ENCODE measurements around the gene DDX28. TPM values are rescaled to one million over a fixed set of nuclear protein-coding genes. Genes with fewer than 3 reads are reported as not detected.
"Not testable (repeated sequence)": the region's sequence is repeated elsewhere in the genome, so short reads cannot be mapped to it uniquely, and the experiment has no call there.

Gene DDX28
- total RNA-seq, 1 experiment from 2014 or later, result 19.6 TPM

DNA sequence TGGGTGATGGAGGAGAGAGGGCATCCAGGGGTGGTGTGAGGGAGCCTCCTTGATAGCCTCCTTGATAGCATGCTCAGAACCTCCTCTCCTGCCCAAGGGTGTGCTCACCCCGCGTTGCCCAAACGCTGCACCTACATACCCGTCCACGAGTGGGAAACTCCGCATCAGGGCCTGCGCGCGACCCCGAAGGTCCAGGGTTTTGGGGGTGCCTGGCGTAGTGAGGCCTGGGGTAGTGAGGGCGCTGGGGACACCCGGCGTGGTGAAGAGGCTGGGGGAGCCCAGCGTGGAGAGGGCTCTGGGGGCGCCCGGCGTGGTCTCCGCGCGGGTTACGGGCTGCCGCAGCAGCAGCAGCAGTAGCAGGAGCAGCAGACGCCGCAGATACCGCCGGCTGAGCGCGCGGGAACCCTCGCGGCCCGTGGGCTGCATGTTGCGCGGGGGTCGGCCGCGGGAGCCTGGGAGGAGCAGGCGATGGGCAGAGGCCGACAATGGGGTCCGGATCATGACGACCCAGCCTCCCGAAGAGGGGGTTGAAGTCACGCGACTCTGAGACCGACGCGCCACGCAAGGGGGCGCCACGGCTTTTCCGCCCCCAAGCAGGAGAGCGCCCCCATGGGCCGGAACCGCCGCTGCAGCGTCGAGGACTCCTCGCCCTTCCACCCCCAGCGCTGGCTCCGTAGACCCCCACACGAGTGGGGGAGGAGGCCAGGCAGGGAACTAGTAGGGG, 42.9 kb downstream of the DDX28 start, which contains the start of gene DPEP3:
DPEP3 (minus strand) TSS at position 545 of the 724 bp plus-strand sequence; CDS start at position 426, 119 bp downstream.
- DNase-seq (ENCODE audit: low read depth, low spot score), result no peak
- in situ Hi-C loops (cut with HindIII; ENCODE audit: low pct_unique_long_range_greater_than_20kb, low sequenced_read_pairs), result no loop called here

DNA sequence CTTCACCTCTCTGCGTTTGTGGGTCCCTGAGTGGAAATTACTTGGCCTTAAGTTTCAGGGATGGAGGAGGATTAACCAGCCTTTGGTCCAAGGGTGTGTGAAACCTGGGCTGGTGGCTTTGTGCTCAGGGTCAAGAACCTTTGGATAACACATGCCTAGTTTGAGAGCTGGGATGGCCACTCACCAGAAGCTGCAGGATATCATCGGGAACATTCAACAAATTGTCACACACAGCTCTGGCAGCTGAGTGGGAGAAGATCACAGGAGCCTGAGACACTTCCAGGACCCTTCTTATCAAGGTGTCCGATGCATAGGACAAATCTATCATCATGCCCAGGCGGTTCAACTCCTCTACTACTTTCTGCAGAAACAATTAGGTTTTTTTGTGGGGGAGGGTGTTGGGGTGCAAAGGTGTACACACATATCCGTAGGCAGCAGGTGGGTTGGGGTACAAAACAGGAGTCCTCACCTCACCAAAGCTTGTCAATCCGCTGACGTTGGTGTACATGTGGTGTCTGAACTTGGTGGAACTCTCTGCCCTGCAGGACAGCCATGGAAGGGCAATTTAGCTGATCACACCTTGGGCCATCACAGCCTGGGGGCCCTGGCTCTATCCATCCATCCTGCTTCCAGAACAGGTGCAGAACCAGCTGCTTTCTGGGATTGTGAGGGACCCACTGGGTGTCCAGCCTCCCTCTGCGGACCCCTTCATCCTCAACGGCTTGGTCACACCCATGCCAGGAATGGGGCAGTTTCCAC, 45.4 kb downstream of the DDX28 start:
- no peak for DNase-seq (ENCODE audit: low read depth, low spot score)
- in situ Hi-C loops (cut with HindIII; ENCODE audit: low pct_unique_long_range_greater_than_20kb, low sequenced_read_pairs), result no loop called here

DNA sequence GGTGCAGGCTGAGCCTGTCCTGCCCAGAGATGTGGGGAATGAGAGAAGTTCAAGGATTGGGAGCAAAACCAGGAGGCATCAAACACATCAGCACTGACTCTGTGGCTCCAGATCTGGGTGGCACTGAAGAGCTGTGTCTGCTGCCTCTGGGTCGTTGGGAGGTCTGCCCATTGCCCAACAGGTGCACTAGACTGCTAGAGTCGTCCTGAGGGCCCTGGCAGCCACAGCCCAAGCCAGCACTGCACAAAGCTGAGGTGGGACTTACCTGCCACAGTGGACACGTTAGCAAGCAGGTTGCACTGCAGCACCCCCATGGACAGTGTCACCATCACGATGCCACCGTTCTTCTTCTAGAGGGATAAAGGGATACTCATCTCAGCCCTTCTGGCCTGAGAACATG, 46.0 kb downstream of the DDX28 start:
- in situ Hi-C loops (cut with HindIII; ENCODE audit: low pct_unique_long_range_greater_than_20kb, low sequenced_read_pairs), result no loop called here

DNA sequence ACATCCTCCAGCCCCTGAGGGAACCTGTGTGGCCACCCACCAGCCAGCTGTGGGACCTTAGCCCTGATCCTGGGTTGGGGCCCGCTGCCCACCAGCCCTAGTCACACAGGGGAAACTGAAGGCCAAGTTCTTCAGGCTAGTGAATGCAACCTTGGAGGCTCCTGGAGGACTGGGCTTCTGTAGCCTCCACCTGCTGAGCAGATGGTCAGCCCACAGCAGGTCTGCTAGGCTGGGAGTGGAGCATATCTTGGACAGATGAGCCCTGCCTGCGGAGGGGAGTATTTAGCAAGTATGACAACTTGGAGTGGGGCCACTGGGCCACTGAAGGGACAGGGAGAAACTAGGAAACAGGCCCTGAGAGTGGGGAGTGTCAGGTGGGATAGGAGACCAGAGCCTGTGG, 46.8 kb downstream of the DDX28 start:
- DNase-seq (ENCODE audit: low read depth, low spot score), result no peak
- in situ Hi-C loops (cut with HindIII; ENCODE audit: low pct_unique_long_range_greater_than_20kb, low sequenced_read_pairs), result no loop called here

More for the DNA sequence above, 46.0 kb downstream of the DDX28 start:
- DNase-seq (ENCODE audit: low read depth, low spot score), result no peak

DNA sequence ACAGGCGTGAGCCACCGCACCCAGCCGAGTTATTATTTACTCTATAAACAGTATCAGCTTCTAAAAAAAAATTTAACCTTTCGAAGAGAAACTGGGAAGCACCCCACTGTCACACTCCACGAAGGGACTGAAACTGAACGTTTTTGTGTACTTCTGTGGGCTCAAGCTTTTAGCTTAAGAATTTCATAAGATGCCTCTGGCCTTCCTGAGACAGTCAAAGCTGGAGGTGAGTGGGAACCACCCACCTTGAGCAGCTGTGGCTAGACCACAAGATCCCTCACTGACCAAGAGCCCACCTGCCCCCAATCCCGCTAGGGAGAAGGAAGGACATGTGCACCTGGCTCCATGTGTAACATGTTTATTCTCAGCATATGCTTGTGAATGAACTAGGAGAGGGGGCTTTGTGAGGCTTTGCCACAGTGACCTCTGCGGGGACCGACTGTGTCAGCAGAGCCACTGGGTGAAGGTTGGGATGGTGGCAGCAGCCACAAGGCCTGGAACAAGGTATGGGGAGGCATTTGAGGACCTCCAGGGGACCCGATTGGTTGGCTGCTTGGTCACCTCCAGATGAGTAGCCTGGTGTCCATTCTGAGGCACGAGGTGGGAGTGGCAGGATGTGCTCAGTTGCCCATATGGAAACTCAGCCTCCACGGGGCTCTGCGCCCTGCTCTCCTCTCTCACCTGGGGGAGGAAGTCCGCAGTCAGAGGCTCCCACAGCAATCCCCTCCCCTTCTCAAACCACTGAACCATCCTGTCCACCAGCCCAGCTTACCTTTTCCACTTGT, 47.5 kb downstream of the DDX28 start:
- in situ Hi-C loops (cut with HindIII; ENCODE audit: low pct_unique_long_range_greater_than_20kb, low sequenced_read_pairs), result no loop called here
- no peak for DNase-seq (ENCODE audit: low read depth, low spot score)

DNA sequence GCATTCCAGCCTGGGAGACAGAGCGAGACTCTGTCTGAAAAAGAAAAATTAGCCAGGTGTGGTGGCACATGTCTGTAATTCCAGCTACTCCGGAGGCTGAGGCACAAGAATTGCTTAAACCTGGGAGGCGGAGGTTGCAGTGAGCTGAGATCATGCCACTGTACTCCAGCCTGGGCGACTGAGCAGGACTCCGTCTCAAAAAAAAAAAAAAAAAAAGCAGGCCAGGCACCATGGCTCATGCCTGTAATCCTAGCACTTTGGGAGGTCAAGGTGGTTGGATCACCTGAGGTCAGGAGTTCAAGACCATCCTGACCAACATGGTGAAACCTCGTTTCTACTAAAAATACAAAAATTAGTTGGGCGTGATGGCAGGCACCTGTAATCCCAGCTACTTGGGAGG, 50.7 kb downstream of the DDX28 start:
- in situ Hi-C loops (cut with HindIII; ENCODE audit: low pct_unique_long_range_greater_than_20kb, low sequenced_read_pairs); DNase-seq (ENCODE audit: low read depth, low spot score): not testable (repeated sequence)

DNA sequence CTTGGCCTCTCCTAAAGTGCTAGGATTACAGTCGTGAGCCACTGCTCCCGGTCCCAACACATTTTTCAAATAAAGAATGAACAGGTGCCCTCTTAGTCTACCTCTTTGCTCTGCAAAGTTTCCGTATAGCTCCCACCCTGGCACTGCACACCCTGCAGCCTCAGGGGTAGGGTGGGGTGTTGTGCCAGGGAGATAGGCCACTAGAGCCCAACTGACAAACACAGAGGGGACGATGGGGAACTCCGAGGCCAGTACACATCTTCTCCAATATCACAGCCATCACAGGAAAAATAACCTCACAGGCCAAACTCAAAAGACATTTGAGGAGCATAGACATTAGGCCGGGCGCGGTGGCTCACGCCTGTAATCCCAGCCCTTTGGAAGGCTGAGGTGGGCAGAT, 51.9 kb downstream of the DDX28 start:
- in situ Hi-C loops (cut with HindIII; ENCODE audit: low pct_unique_long_range_greater_than_20kb, low sequenced_read_pairs), result no loop called here
- no peak for DNase-seq (ENCODE audit: low read depth, low spot score)

Small RNA genes lying within 50 kb of the gene (small RNA-seq; reads per million reads assigned to genes)
- gene RNU6-359P, result 0 reads per million in 2 experiments

Other genes with a start within 250 kb of the DDX28 start
- gene RANBP10, start 216.7 kb downstream of the DDX28 start, total RNA-seq (2014; rRNA removed; shearing (Covaris generic)), result 7.4 and 8.3 TPM in 2 replicates
- gene TSNAXIP1, start 216.3 kb downstream of the DDX28 start, total RNA-seq (2014; rRNA removed; shearing (Covaris generic)), result 0.26 and 0.35 TPM in 2 replicates
- 33.3 and 37.8 TPM in 2 replicates for gene THAP11, start 180.9 kb downstream of the DDX28 start, total RNA-seq (2014; rRNA removed; shearing (Covaris generic))
- gene NUTF2, start 176.3 kb downstream of the DDX28 start, total RNA-seq (2014; rRNA removed; shearing (Covaris generic)), result 67.0 and 76.6 TPM in 2 replicates
- gene CENPT, start 175.5 kb downstream of the DDX28 start, total RNA-seq (2014; rRNA removed; shearing (Covaris generic)), result 10.2 and 11.0 TPM in 2 replicates
- 22.8 and 26.3 TPM in 2 replicates for gene EDC4, start 150.2 kb downstream of the DDX28 start, total RNA-seq (2014; rRNA removed; shearing (Covaris generic))
- not detected in 2 replicates for gene NRN1L, start 138.3 kb downstream of the DDX28 start, total RNA-seq (2014; rRNA removed; shearing (Covaris generic))
- gene PSKH1, start 130.0 kb downstream of the DDX28 start, total RNA-seq (2014; rRNA removed; shearing (Covaris generic)), result 7.8 and 9.2 TPM in 2 replicates
- gene CTRL, start 91.4 kb downstream of the DDX28 start, total RNA-seq (2014; rRNA removed; shearing (Covaris generic)), result 0.67 and 2.6 TPM in 2 replicates
- gene PSMB10, start 86.4 kb downstream of the DDX28 start, total RNA-seq (2014; rRNA removed; shearing (Covaris generic)), result 22.4 and 24.0 TPM in 2 replicates
- 0.63 and 1.8 TPM in 2 replicates for gene LCAT, start 79.1 kb downstream of the DDX28 start, total RNA-seq (2014; rRNA removed; shearing (Covaris generic))
- 10.3 and 14.3 TPM in 2 replicates for gene SLC12A4, start 54.6 kb downstream of the DDX28 start, total RNA-seq (2014; rRNA removed; shearing (Covaris generic))
- not detected in 2 replicates for gene DPEP3, start 42.7 kb downstream of the DDX28 start, total RNA-seq (2014; rRNA removed; shearing (Covaris generic))
- gene DPEP2, start 23.7 kb downstream of the DDX28 start, total RNA-seq (2014; rRNA removed; shearing (Covaris generic)), result not detected in 2 replicates
- not detected in 2 replicates for gene DPEP2NB, start 7.3 kb downstream of the DDX28 start, total RNA-seq (2014; rRNA removed; shearing (Covaris generic))
- 18.5 and 18.6 TPM in 2 replicates for gene DUS2, start 52 bp upstream of the DDX28 start, total RNA-seq (2014; rRNA removed; shearing (Covaris generic))
- gene NFATC3, start 62.1 kb upstream of the DDX28 start, total RNA-seq (2014; rRNA removed; shearing (Covaris generic)), result 13.8 and 16.6 TPM in 2 replicates
- 0.11 TPM in 1 of 2 replicates, not detected in the other for gene ESRP2, start 212.9 kb upstream of the DDX28 start, total RNA-seq (2014; rRNA removed; shearing (Covaris generic))
- 13.5 and 15.0 TPM in 2 replicates for gene PLA2G15, start 222.1 kb upstream of the DDX28 start, total RNA-seq (2014; rRNA removed; shearing (Covaris generic))
- gene SLC7A6, start 241.3 kb upstream of the DDX28 start, total RNA-seq (2014; rRNA removed; shearing (Covaris generic)), result 21.3 and 22.2 TPM in 2 replicates

All from SK-MEL-5 (cell line).